Measurements from ENCODE around the gene STYK1. TPM values are rescaled to one million over a fixed set of nuclear protein-coding genes. Genes with fewer than 3 reads are reported as not detected.

STYK1 gene
- total RNA-seq, 1 donor from 2014 or later, result 0.53 TPM

DNA sequence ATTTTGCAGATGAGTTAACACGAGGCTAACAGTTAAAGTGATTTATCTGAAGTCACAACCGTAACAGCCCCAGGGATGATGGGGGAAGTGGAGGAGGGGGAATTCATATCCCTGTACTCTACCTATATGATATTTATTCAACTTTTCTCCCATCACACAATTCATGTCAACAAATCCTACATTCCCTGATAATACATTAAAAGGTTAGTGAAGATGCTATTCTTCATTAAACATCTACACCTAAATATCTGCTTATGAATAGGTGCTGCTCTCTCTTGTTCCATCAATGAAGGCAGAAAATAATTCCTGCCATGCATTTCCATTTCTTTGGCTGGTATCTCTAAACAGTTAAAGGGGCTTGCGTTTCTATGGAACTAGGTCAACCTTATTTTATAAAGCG, 42.4 kb upstream of the STYK1 start:
- no peak for DNase-seq (ENCODE audit: low read depth)
- FAIRE-seq, result no peak
- Histone ChIP-seq H3K27me3 (ENCODE audit: control insufficient read depth, insufficient read depth, low read length) (no peaks in the 10 kb centered on the region), H3K36me3 (ENCODE audit: control insufficient read depth, insufficient read depth, low read length) (peaks cover 14% of the 10 kb centered on the region), H3K4me3 (ENCODE audit: low read depth, low read length) (no peak overlapping the region)
- TF ChIP-seq, protein P1, sequence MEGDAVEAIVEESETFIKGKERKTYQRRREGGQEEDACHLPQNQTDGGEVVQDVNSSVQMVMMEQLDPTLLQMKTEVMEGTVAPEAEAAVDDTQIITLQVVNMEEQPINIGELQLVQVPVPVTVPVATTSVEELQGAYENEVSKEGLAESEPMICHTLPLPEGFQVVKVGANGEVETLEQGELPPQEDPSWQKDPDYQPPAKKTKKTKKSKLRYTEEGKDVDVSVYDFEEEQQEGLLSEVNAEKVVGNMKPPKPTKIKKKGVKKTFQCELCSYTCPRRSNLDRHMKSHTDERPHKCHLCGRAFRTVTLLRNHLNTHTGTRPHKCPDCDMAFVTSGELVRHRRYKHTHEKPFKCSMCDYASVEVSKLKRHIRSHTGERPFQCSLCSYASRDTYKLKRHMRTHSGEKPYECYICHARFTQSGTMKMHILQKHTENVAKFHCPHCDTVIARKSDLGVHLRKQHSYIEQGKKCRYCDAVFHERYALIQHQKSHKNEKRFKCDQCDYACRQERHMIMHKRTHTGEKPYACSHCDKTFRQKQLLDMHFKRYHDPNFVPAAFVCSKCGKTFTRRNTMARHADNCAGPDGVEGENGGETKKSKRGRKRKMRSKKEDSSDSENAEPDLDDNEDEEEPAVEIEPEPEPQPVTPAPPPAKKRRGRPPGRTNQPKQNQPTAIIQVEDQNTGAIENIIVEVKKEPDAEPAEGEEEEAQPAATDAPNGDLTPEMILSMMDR (IDR thresholded peaks at IDR 0.05; ENCODE audit: insufficient read depth, low read length, severe bottlenecking), result no peak

DNA sequence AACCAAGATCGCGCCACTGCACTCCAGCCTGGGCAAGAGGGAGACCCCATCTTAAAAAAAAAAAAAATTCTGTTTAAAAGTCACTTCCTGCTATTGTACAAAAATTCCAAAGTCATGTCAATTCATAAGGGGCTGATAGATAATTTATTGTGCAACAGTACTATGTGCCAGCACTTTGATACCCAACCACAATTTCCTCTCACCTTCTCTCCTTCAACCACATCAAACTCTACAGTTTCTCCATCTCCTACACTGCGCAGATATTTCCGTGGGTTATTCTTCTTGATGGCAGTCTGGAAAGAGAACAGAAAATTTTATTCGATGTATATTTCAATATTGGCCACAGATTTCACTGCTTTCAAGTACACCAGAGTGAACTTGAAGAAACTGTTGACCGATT, 41.6 kb upstream of the STYK1 start:
- Histone ChIP-seq H3K36me3 (ENCODE audit: control insufficient read depth, insufficient read depth, low read length) (peaks cover 16% of the 10 kb centered on the region), H3K4me3 (ENCODE audit: low read depth, low read length) (no peak overlapping the region), H3K27me3 (ENCODE audit: control insufficient read depth, insufficient read depth, low read length) (no peaks in the 10 kb centered on the region)
- TF ChIP-seq, protein P1 (IDR thresholded peaks at IDR 0.05; ENCODE audit: insufficient read depth, low read length, severe bottlenecking), result no peak
- DNase-seq (ENCODE audit: low read depth) (no peak), FAIRE-seq (no peak)

DNA sequence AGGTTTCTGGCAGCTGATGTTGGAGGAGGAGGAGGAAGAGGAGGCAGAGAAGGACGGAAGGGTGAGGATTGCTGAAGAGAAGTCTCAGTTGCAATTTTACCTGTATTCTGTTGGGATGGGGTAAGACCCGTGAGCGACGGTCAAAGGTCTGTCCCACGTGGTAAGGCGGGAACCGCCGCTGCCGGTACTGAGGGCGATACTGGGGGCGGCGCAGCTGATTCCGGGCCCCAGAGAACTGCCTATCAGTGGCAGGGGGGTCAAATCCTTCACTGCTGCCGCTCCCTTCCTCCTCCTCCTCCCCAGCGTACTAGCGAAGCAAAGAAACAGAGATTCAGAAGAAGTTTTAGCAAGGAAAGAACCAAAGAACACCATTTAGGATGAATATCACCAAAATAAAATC, 36.0 kb upstream of the STYK1 start:
- FAIRE-seq (no peak), DNase-seq (ENCODE audit: low read depth) (no peak)
- Histone ChIP-seq H3K36me3 (ENCODE audit: control insufficient read depth, insufficient read depth, low read length) (peaks cover 27% of the 10 kb centered on the region), H3K4me3 (ENCODE audit: low read depth, low read length) (no peak overlapping the region), H3K27me3 (ENCODE audit: control insufficient read depth, insufficient read depth, low read length) (no peaks in the 10 kb centered on the region)
- TF ChIP-seq, protein P1 (IDR thresholded peaks at IDR 0.05; ENCODE audit: insufficient read depth, low read length, severe bottlenecking), result no peak

DNA sequence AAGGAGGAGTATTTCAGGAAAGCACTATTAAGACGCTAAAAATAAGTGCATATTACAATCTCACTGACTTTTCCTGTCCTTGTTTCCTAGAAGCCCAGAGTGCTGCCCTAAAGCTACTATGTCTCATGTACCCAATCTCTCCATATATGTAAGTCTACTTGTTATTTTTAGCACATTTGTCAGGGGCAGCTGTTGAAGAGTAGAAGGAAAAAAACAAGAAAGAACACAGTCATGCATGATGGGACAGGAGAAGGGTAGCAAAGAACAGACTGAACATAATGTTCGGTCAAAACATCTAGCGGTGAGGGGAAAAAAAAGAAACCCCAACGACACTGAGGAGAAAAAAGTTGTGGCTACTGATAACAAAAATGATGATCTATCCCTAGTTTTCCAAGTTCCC, 35.0 kb upstream of the STYK1 start:
- no peak for FAIRE-seq
- no peak for DNase-seq (ENCODE audit: low read depth)
- Histone ChIP-seq H3K27me3 (ENCODE audit: control insufficient read depth, insufficient read depth, low read length) (no peaks in the 10 kb centered on the region), H3K4me3 (ENCODE audit: low read depth, low read length) (no peak overlapping the region), H3K36me3 (ENCODE audit: control insufficient read depth, insufficient read depth, low read length) (peaks cover 27% of the 10 kb centered on the region)
- TF ChIP-seq, protein P1 (IDR thresholded peaks at IDR 0.05; ENCODE audit: insufficient read depth, low read length, severe bottlenecking), result no peak

DNA sequence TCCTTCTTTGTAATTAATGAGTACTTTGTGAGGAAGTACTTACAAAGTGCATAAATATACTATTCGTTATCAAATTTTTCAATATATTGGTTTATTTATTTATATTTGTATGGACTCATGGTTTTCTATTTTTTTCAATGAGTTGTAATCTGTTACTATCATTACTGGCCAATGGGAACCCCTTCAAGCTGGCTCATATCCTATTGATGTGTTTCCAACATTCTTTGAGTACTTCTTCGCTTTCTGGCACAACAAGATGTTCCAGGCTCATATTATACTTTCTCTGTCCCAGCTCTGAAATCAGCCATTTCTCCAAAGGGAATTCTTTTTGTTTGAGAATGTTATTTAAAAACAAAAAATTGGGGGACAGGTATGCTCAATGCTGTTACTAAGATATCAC, 31.8 kb upstream of the STYK1 start:
- no peaks in the 10 kb centered on the region for H3K27me3 ChIP-seq (ENCODE audit: control insufficient read depth, insufficient read depth, low read length)
- TF ChIP-seq, protein P1 (IDR thresholded peaks at IDR 0.05; ENCODE audit: insufficient read depth, low read length, severe bottlenecking), result no peak
- H3K4me3 ChIP-seq (ENCODE audit: low read depth, low read length), result no peak overlapping the region
- peaks cover 33% of the 10 kb centered on the region for H3K36me3 ChIP-seq (ENCODE audit: control insufficient read depth, insufficient read depth, low read length)
- DNase-seq (ENCODE audit: low read depth), result no peak
- no peak for FAIRE-seq

DNA sequence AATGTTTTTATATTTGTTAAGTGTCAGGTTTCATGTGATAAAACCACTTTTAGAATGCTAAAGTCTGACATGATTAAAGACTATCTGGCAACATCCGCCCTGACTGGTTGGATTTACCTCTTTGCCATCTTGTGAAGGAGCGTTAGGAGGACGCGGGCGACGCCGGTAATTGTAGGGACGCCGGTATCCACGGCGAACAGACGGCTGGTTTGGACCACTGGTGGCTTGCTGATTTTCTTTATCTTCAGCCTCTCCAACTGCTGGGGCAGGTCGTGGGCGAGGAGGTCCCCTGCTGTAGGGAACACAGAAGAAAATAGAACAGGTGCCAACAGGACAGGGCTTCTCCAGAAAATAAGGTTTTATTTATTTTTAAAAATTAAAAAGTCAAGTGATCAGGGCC, 28.0 kb upstream of the STYK1 start:
- H3K36me3 ChIP-seq (ENCODE audit: control insufficient read depth, insufficient read depth, low read length), result peaks cover 27% of the 10 kb centered on the region
- no peaks in the 10 kb centered on the region for H3K27me3 ChIP-seq (ENCODE audit: control insufficient read depth, insufficient read depth, low read length)
- no peak overlapping the region for H3K4me3 ChIP-seq (ENCODE audit: low read depth, low read length)
- FAIRE-seq, result no peak
- no peak for DNase-seq (ENCODE audit: low read depth)
- TF ChIP-seq, protein P1 (IDR thresholded peaks at IDR 0.05; ENCODE audit: insufficient read depth, low read length, severe bottlenecking), result no peak

Data from bronchial epithelial cell (primary cell).